HG02588 (cell line): ENCODE measurements around the gene CDKAL1.
"Not testable (repeated sequence)": the region's sequence is repeated elsewhere in the genome, so short reads cannot be mapped to it uniquely, and the experiment has no call there.

Experiments used
- ATAC-seq: cut with Tn5 transposase; IDR thresholded peaks from one replicate; pipeline ENCODE4 v1.9.1; 2021; ENCODE audit warnings: mild to moderate bottlenecking, moderate library complexity; ENCODE audit not compliant: unreplicated experiment

The CDKAL1 gene

DNA sequence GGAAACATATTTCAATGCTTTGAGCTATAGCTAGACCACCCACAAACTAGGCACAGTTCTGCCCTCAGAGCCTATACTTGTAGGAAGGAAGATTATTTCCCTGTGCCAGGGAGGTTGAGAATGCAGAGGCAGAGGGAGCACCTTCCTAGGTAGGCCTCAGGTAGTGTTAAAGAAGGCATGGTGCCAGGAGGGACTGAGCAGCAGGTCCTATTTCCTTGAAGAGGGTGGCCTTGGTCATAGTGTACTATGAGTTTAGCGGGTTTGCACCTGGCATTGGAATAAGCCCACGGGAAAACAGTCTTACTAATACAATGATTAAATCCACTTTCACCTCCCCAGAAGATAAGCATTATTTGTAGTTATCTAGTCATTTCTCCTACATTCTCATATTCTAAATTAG is 375.4 kb downstream of the CDKAL1 start:
- ATAC-seq = no peak

DNA sequence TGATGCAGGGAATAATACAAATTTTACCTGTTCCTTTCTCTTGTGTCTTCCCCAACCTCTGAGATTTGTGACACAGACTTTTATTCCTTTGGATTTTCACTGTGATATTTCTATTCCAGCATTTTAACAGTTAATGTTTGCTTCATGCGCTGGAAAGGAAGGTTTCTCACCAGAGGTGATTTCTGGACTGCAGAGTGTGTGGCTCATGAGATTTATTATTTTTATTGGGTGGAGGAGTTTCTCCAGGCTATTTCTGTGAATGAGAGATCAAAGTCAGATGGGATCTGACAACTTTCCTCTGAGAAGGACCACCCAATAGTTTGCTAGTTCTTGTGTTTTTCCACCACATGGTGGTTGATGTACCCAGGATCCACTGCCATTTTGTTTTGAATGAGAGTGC is 377.5 kb downstream of the CDKAL1 start:
- ATAC-seq = no peak

DNA sequence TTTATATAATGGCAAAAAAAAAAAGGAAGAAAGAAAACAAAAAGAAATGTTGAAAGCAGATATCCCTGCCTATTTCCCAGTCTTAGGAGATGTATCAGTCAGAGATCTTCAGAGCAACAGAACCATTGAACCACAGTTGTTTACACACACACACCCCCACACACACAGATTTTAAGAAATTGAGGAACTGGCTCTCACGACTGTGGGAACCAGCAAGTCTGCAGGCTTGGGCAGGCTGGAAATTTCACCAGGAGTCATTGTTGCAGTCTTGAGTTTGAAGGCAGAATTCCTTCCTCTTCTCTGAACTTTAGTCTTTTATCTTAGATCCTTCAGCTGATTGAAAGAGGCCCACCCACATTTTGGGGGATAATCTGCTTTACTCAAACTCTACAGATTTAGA is 380.9 kb downstream of the CDKAL1 start:
- ATAC-seq = no peak

DNA sequence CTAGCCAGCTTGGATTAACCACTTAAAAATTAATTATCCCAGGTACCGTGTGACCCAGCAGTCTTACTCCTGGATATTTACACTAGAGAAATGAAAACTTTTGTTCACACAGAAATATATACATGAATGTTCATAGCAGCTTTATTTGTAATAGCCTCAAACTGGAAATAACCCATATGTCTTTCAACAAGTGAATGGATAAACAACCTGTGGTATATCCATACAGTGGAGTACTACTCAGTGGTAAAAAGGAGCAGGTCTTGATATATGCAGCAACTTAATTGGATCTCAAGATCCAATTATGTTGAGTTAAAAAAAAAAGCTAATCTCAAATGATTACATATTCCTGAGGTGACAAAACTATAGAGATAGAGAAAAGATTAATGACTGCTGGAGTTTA is 381.4 kb downstream of the CDKAL1 start:
- no peak for ATAC-seq

DNA sequence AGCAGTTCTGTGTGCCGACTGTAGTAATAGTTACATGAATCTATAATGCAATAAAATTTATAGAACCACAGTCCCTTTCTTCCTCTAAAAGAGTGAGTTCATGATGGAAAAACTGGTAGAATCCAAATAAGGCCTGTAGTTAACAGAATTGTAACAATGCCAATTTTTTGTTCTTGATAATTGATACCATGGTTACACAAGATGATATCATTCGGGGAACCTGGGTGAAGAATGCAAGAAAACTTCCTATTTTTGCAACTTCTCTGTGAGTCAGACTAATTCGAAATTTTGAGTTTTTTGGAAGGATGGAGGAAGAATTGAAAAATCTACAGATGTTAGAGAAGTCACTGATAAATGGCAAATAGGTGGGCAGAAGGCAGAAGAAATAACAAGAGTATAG is 381.8 kb downstream of the CDKAL1 start:
- no peak for ATAC-seq

DNA sequence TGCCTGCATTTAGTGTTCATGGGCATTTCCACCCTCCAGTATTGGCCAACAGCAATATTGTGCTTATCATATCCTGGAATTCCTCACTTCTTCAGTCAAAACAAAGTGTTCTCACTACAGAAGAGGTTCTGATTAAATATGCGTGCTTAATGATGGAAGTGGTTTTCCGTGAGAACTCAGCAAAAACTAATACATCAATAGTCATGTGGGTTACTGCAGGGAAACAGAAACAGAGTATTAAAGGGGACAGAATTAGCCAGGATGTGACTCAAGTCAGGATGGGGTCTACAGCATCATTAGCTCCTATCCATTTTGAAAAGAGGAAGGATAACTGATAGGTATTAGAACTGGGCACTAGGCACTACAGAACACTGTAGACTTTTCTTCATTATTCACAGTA is 384.6 kb downstream of the CDKAL1 start:
- peak; percentile 32 for ATAC-seq

DNA sequence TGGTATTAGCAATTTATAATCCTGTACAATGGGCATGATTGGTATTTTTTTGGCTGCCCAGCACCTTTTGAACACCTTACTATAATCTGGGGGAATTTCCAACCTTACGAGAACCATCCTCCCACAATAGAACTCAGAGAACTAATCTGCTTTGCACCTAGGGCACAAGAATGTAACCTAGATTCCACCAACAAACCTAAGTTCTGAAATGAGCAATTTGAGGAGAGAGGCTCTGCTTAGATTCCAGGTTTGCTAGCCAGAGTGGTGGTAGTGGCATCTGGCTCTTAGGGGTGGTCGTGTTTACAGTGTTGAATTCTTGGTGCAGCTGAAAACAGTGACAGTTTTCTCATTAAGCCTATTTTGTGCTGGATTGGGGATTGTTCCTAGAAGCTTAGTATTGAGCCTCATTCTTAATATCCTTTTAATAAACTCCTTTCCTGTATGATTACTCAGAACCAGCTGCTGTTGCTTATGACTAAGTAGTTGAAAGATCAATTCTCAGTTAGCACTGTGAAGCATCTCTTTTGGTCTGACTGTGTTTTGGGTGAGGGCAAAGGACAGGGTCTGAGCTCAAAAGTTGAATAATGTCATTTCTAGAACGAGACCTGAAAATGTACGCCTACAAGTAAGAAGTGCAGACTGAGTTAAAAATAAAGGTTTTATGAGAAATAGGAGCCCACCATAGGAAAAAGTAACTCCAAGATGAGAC is 385.6 kb downstream of the CDKAL1 start:
- peak; percentile 81 for ATAC-seq

DNA sequence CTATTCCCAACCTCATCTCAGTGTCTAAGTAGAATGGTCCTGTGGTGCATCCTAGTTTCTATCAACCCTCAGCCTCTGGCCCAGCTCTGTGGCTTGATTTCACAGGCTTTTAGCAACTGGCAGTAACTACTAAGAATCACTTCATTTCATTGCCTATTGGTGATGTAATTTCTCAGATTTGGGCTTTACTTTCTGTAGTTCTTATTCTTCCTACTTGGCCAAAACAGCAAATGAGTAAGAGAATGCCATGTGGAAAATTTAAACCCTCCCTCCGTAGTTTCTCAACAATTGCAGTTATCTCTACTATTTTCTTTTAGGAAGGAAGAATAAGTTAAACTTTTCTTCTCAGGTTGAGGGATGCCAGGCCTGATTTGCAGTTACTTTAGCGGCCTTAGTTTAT is 387.3 kb downstream of the CDKAL1 start:
- no peak for ATAC-seq

DNA sequence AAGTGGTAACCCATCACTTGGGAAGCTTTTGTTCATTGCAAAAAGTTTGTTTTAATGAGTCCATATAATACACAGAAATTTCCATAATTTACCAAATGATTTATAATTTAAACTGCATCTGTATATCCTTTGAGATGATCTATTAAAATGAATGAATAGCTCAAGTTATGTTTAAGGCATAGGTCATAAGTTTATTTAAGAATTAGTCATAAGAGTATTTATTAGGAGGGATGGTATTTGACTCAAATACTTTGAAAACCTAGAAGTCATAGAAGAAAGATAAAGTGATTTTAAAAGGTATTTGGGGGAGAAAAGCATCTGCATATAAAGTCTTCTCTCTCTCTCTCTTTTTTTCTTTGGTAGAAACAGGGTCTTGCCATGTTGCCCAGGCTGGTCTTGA is 388.5 kb downstream of the CDKAL1 start:
- ATAC-seq = no peak

DNA sequence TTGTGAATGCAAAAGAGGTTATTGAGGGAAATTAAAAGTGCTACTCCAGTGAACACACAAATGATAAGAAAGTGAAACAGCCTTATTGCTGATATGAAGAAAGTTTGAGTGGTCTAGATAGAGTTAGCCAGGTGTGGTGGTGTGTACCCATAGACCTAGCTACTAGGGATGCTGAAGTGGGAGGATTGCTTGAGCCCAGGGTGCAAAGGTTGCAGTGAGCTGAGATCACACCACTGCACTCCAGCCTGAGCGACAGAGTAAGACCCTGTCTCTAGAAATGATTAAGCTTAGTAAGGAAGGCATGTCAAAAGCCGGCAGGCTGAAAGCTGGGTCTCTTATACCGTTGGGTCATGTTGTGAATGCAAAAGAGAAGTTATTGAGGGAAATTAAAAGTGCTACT is 389.8 kb downstream of the CDKAL1 start:
- not testable (repeated sequence) for ATAC-seq

DNA sequence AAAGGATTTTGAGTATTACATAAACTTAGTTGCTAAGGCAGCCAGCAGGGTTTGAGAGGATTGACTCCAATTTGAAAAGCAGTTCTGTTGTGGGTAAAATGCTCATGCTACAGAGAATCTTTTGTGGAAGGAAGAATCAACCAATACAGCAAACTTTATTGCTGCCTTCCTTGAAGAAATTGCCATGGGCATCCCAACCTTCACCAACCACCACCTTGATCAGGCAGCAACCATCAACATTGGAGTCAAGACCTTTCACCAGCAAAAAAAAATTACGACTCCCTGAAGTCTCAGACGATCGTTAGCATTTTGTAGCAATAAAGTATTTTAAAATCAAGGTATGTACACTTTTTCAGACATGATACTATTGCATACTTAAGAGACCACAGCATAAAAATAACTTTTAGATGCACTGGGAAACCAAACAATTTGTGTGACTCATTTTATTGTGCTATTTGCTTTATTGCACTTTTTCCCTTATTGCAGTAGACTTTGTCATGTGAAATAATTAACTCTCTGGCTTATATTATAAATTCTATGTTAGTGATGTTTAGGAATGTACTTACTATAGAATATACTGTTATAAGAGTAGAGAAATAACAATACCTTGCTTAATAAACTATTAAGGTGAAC is 390.8 kb downstream of the CDKAL1 start:
- no peak for ATAC-seq

DNA sequence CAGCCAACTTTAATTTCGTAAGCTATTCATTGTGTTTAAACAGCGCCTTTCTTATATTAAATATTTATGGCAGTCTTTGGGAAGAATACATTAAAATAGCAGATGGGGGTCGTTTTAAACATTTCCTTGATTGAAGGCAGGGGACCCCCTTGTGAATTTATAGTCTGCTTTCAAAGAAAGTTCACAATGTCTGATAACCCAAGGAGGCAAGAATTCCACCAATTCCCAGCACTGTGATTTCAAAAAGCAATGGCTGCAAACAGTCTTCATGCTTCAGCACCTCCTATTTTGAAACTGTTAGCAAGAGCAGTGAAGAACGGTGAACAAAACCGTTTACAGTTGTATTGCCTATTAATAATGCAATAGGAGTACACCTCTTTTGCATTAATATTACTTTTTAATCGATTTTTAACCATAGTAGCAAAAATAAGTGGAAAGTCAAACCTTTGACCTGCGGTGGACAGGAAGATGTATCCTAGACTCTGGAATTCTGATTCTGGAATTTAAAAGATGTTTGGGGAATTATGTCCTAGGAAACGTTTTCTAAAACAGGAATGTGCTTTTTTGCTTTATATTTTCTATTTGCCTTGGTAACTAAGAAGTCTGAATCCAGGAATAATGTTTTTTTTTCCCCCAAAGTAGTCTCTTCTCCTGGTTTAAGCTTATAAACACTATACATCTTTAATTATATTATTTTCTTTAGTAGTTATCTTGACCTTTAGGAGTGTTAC is 393.0 kb downstream of the CDKAL1 start:
- no peak for ATAC-seq

DNA sequence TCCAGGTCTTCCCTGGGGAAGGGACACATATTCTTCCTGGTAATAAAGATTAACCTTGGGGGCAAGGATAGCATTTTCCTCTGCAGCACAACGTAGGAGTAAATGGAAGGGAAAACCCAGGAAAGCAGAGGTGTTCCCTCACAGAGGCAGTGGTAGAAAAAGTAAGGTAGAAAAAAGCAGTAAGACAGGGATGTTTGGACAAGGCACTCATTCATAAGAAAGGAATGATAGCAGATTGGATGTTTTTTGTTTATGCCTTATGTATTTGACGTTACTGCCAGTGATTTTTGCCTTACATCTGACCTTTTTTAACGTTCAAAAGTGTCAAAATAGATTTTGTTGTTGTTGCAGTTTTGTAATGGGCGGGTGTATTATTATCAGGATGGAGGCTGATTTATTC is 395.0 kb downstream of the CDKAL1 start:
- no peak for ATAC-seq

DNA sequence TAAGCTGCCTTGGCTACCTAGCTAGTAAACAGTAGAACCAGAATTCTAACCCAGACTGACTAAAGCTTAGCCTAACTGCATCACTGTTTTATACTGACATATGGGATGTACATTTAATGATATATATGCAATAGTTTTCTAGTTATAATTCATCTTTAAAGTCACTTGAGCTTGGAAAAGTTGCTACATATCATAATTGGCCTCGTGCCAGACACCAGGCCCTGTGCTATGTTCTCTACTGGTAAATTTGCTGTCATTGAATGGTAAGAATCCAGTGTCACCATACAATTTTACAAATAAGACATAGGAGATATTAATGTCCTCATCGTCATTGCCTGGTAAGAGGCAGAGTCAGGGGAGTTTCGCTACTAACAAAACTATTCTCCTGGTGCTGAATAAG is 396.8 kb downstream of the CDKAL1 start:
- ATAC-seq = no peak

DNA sequence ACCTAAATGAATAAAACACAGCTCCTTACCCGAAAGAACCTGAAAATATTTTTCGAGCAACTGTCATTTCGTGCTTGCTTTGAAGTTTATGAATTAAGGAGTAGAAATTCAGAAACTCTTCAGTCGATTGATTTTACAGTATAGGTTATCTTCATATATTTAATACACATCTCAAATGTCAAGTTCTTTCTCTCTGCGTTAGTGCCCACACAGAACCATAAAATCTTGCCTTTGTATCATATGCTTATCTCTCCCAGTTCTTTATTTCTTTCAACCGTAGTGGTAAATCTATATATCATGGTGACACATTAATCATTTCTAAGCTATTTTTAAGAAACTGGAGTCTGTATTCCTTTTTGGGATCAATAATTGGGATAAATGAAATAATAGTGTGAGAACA is 397.5 kb downstream of the CDKAL1 start:
- no peak for ATAC-seq

DNA sequence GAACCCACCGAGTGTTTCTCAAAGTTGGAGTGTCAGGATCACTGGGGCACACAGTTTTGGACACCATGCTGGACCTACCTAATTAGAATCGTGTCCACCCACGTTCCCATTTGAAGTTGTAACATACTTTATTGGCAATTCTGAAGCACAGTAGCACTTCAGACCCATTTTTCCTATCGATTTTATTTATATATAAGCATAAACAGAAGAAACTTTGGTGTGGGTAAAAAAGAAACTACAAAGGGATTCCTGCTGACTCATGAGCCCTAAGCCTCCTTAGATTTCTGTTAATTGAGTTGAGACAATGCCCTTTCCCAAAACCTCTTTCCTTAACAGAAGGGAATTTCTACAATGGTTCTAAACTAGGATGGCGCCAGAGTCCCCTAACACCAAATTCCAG is 398.0 kb downstream of the CDKAL1 start:
- ATAC-seq = no peak

DNA sequence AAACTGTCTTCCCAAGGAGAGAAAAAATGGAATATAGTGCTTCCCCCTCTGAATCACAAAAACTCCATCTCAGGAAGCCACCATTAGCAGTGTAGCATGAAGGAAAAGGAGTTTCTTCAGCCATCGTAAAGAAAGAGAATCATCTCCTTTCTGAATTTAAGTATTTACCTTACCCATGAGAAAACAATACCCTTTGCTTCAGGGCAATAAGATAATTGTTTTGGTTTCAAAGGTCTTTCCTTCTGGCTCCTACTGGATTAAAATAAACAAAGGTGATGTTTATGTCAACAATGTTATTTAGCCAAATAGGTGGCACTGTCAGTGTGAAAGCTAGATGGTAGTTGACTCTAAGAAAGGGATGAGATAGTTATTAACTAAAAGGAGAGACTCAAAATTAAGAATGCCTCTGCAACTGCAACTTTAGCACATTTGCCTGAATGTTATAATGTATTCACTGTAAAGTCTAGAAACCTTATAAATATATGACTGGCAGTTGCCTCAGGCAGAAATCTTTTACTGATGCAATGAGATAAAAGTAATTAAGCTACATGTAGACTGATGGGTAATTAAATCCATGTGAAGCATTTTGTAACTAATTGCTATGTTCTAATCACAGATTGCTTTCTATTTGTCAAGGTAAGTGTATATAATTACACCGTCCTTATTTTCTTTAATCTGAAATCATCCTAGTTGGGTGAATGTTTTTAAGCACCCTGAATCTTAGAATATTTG is 399.0 kb downstream of the CDKAL1 start:
- no peak for ATAC-seq

DNA sequence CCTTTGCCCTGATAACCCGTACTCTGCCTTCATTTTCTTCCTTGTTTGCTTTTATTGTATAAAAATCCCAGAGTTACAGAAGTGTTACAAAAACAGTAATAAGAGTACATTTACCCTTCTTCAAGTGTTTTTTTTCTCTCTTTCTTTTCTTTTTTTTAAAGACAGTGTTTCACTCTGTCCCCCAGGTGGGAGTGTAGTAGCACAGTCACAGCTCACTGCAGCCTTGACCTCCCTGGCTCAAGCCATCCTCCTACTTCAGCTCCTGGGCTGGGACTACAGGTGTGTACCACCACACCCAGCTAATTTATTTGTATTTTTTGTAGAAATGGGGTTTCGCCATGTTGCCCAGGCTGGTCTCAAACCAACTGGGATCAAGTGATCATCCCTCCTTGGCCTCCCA is 402.7 kb downstream of the CDKAL1 start:
- no peak for ATAC-seq

DNA sequence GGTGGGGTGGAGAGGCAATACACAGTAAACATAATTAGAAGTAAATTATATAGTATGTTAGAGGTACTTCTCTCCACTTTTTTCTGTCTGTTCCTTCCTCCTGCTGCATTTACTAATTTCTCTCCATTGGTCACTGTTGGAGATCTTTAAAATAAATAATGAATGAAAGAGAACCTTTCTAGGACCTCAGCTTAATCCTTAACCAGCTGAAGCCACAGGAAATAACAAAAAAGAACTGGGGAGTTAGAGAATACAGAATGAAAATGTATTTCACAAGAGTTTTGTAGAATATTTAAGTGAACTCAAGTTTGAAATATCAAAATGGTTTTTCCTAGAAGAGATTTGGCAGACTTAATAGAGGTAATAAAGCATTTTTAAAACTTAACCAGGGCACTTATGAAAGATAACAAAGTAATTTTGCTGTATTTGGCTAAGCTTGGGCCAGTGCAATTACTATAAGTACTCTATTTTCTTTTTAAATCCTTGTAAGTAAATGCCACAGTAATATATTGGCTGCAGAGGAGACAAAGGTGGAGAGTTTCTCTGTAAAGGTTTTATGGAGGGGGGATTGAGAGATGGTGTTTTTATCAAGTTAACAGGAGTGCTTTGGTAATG is 405.0 kb downstream of the CDKAL1 start:
- ATAC-seq = no peak

DNA sequence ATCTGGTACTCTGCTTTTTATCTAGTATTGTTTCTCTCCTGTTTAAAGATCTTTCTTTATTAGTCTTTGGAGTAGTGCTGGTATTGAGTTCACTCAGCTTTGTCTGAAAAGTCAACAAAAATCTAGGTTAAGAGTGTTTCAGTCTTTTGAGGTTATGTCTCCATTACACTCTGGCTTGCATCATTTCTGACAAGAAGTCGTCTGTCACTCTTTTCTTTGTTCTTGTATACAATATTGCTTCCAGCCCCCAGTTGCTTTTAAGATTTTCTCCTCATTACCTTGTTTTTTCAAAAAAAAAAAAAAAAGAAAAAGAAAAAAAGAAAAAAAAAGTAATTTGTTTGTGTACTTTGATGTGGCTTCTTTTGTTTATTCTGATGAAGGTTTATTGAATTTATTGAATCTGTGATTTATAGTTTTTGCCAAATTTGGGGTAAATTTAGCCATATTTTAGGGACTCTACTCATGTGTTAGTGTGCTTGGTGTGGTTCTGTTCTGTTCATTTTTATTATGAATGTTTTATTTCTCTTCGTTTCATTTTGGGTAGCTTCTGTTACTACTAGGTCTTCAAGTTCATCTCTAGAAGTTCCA is 408.9 kb downstream of the CDKAL1 start:
- no peak for ATAC-seq

DNA sequence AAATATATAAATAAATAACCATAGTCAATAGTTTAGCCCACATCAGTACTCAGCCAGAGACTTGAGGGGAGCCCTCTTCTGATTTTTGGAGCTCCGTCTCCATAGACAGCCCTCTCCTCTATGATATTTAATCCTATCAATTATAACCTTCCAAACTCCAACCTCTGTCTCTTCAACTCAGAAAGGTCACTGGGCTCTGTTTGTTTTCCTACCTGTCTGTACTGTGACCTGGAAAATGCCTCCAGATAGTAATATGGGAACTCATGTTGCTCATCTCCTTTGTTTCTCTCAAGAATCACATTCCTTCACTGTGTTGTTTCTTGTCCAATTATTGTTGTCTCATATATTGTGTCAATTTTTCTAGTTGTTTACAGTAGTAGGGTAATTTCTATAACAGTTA is 409.7 kb downstream of the CDKAL1 start:
- no peak for ATAC-seq
